Putamen (tissue), 1 donor: ENCODE data around the gene UBXN7.
"Not testable (repeated sequence)": the region's sequence is repeated elsewhere in the genome, so short reads cannot be mapped to it uniquely, and the experiment has no call there.

Experiments
- DNase-seq: peaks from one replicate; pipeline ENCODE4 v3.0.0-alpha.2; 2016; ENCODE audit warnings: low spot score

UBXN7 gene

GRCh38 chr3:196316799-196317686, 115.2 kb downstream of the UBXN7 start:
- DNase-seq: not testable (repeated sequence)

GRCh38 chr3:196315821-196316220, 116.4 kb downstream of the UBXN7 start:
- DNase-seq: no peak

- DNase-seq: no peak
Measured at GRCh38 chr3:196314597-196314996, 117.6 kb downstream of the UBXN7 start.

- DNase-seq: not testable (repeated sequence)
Measured at GRCh38 chr3:196314086-196314485, 118.1 kb downstream of the UBXN7 start.

- DNase-seq: not testable (repeated sequence)
Measured at GRCh38 chr3:196302960-196303359, 129.3 kb downstream of the UBXN7 start.

GRCh38 chr3:196302551-196302950, 129.7 kb downstream of the UBXN7 start:
- not testable (repeated sequence) for DNase-seq

GRCh38 chr3:196298521-196298920, 133.7 kb downstream of the UBXN7 start:
- no peak for DNase-seq
